Measurements from ENCODE around the gene DNM3.
"Not testable (repeated sequence)": the region's sequence is repeated elsewhere in the genome, so short reads cannot be mapped to it uniquely, and the experiment has no call there.

Gene DNM3

GRCh38 chr1:172343240-172344160 lies 502.2 kb downstream of the DNM3 start:
- peak; percentile 28 for DNase-seq

GRCh38 chr1:172344444-172344843 lies 503.1 kb downstream of the DNM3 start:
- DNase-seq: peak; percentile 53

GRCh38 chr1:172345077-172345476 lies 503.8 kb downstream of the DNM3 start:
- DNase-seq: no peak

GRCh38 chr1:172347416-172347815 lies 506.1 kb downstream of the DNM3 start:
- no peak for DNase-seq

- no peak for DNase-seq
Observed at GRCh38 chr1:172350856-172351255, 509.6 kb downstream of the DNM3 start.

GRCh38 chr1:172351346-172351745 lies 510.0 kb downstream of the DNM3 start:
- peak; percentile 25 for DNase-seq

- DNase-seq: no peak
Observed at GRCh38 chr1:172351754-172352161, 510.5 kb downstream of the DNM3 start.

- no peak for DNase-seq
Observed at GRCh38 chr1:172352435-172352834, 511.1 kb downstream of the DNM3 start.

- DNase-seq: no peak
Observed at GRCh38 chr1:172354291-172355274, 513.3 kb downstream of the DNM3 start.

GRCh38 chr1:172356620-172357019 lies 515.3 kb downstream of the DNM3 start:
- peak; percentile 15 for DNase-seq

- DNase-seq: peak; percentile 54
Observed at GRCh38 chr1:172357753-172358385, 516.6 kb downstream of the DNM3 start.

- DNase-seq: peak; percentile 96
Observed at GRCh38 chr1:172359491-172359999, 518.2 kb downstream of the DNM3 start.

- peak; percentile 94 for DNase-seq
Observed at GRCh38 chr1:172360511-172360910, 519.2 kb downstream of the DNM3 start.

- DNase-seq: no peak
Observed at GRCh38 chr1:172360985-172361384, 519.7 kb downstream of the DNM3 start.

GRCh38 chr1:172363852-172364251 lies 522.6 kb downstream of the DNM3 start:
- no peak for DNase-seq

GRCh38 chr1:172371646-172372045 lies 530.3 kb downstream of the DNM3 start:
- not testable (repeated sequence) for DNase-seq

- no peak for DNase-seq
Observed at GRCh38 chr1:172373864-172374263, 532.6 kb downstream of the DNM3 start.

- no peak for DNase-seq
Observed at GRCh38 chr1:172375211-172375631, 533.9 kb downstream of the DNM3 start.

- DNase-seq: peak; percentile 16
Observed at GRCh38 chr1:172376431-172376830, 535.1 kb downstream of the DNM3 start.

GRCh38 chr1:172377565-172377964 lies 536.3 kb downstream of the DNM3 start:
- no peak for DNase-seq

GRCh38 chr1:172378109-172378760 lies 536.9 kb downstream of the DNM3 start:
- DNase-seq: no peak

Measured in NCI-H69 (cell line).